HepG2 (cell line): ENCODE measurements around the gene DIPK1A. TPM values are rescaled to one million over a fixed set of nuclear protein-coding genes. Genes with fewer than 3 reads are reported as not detected.

Experiments used
- ARID4A ChIP-seq: sonication (generic); formaldehyde crosslinking; IDR thresholded peaks from 2 replicates; pipeline ENCODE4 v1.5.0; 2020; ENCODE audit warnings: mild to moderate bottlenecking, missing genetic modification reagents, borderline replicate concordance
- CBFB ChIP-seq: sonication (generic); formaldehyde crosslinking; IDR thresholded peaks from 2 replicates; pipeline ENCODE4 v1.4.0; 2020; ENCODE audit warnings: missing genetic modification reagents
- CREB3 ChIP-seq: sonication (generic); formaldehyde crosslinking; IDR thresholded peaks from 2 replicates; pipeline ENCODE4 v1.5.0; 2020; ENCODE audit warnings: missing genetic modification reagents
- DMAP1 ChIP-seq: IDR thresholded peaks from 2 replicates; pipeline ENCODE4 v1.6.1; 2016
- FOXC1 ChIP-seq: sonication (generic); formaldehyde crosslinking; IDR thresholded peaks from 2 replicates; pipeline ENCODE4 v1.8.0; 2022; ENCODE audit warnings: mild to moderate bottlenecking, missing genetic modification reagents, borderline replicate concordance
- FOXJ3 ChIP-seq: sonication (generic); formaldehyde crosslinking; IDR thresholded peaks from 2 replicates; pipeline ENCODE4 v1.4.0; 2020; ENCODE audit warnings: missing genetic modification reagents, mild to moderate bottlenecking, borderline replicate concordance
- GTF2F1 ChIP-seq: fragments of 150-350 bp; IDR thresholded peaks from 2 replicates; pipeline ENCODE4 v1.6.1; 2014; ENCODE audit warnings: low read length
- HNRNPUL1 ChIP-seq: fragments of 200-400 bp; formaldehyde crosslinking; IDR thresholded peaks from 2 replicates; pipeline ENCODE4 v1.6.1; 2017; ENCODE audit warnings: low read depth, mild to moderate bottlenecking, low read length, moderate library complexity
- ISX ChIP-seq: sonication (generic); formaldehyde crosslinking; conservative IDR thresholded peaks from 2 replicates; pipeline ENCODE4 v1.5.0; 2020; ENCODE audit warnings: missing genetic modification reagents
- KLF16 ChIP-seq, 2 experiments: sonication (generic) in 1 of 2; formaldehyde crosslinking in 1 of 2; IDR thresholded peaks; 2 replicates each; pipeline versions ENCODE4 v1.6.1 to v1.8.0; 2016 to 2023; ENCODE audit warnings: missing genetic modification reagents in 2 of 2, missing compliant biosample characterization in 1 of 2
- KLF6 ChIP-seq: IDR thresholded peaks from 2 replicates; pipeline ENCODE4 v1.8.0; 2016; ENCODE audit warnings: missing biosample characterization, missing genetic modification reagents
- MXD4 ChIP-seq: IDR thresholded peaks from 2 replicates; pipeline ENCODE4 v1.6.1; 2016; ENCODE audit warnings: mild to moderate bottlenecking, missing biosample characterization, missing genetic modification reagents
- MXI1 ChIP-seq: IDR thresholded peaks from 3 replicates; pipeline ENCODE4 v1.6.1; 2012; ENCODE audit warnings: low read depth, low read length, inconsistent platforms, borderline replicate concordance
- NCOR1 ChIP-seq: fragments of 200-600 bp; sonication (generic); IDR thresholded peaks from 2 replicates; pipeline ENCODE4 v1.7.0; 2017; ENCODE audit warnings: antibody characterized with exemption, low read length, borderline replicate concordance
- NFE2L2 ChIP-seq: fragments of 150-350 bp; IDR thresholded peaks from 2 replicates; pipeline ENCODE4 v1.6.1; 2014; ENCODE audit warnings: low read length
- RXRB ChIP-seq: IDR thresholded peaks from 2 replicates; pipeline ENCODE4 v1.6.1; 2016; ENCODE audit warnings: borderline replicate concordance, missing genetic modification reagents, missing compliant biosample characterization
- SNAPC5 ChIP-seq: sonication (generic); formaldehyde crosslinking; IDR thresholded peaks from 2 replicates; pipeline ENCODE4 v1.8.1; 2023; ENCODE audit warnings: mild to moderate bottlenecking, missing genetic modification reagents, borderline replicate concordance
- THAP7 ChIP-seq: sonication (generic); formaldehyde crosslinking; IDR thresholded peaks from 2 replicates; pipeline ENCODE4 v1.8.1; 2023; ENCODE audit warnings: mild to moderate bottlenecking, missing genetic modification reagents
- ZMYM2 ChIP-seq: sonication (generic); formaldehyde crosslinking; IDR thresholded peaks from 2 replicates; pipeline ENCODE4 v1.8.0; 2022; ENCODE audit warnings: mild to moderate bottlenecking, missing genetic modification reagents
- ZNF549 ChIP-seq: sonication (generic); formaldehyde crosslinking; IDR thresholded peaks from 2 replicates; pipeline ENCODE4 v1.5.0; 2020; ENCODE audit warnings: missing genetic modification reagents
- ZNF597 ChIP-seq: sonication (generic); formaldehyde crosslinking; IDR thresholded peaks from 2 replicates; pipeline ENCODE4 v1.5.0; 2020; ENCODE audit warnings: missing genetic modification reagents
- ZNF703 ChIP-seq: sonication (generic); formaldehyde crosslinking; IDR thresholded peaks from 2 replicates; pipeline ENCODE4 v1.5.1; 2020; ENCODE audit warnings: missing genetic modification reagents, mild to moderate bottlenecking, moderate library complexity, borderline replicate concordance
- ZNF709 ChIP-seq: sonication (generic); formaldehyde crosslinking; IDR thresholded peaks from 2 replicates; pipeline ENCODE4 v1.5.0; 2020; ENCODE audit warnings: mild to moderate bottlenecking, missing genetic modification reagents
- ZNF772 ChIP-seq: sonication (generic); formaldehyde crosslinking; IDR thresholded peaks from 2 replicates; pipeline ENCODE4 v1.5.0; 2020; ENCODE audit warnings: mild to moderate bottlenecking, missing genetic modification reagents
- ZNF777 ChIP-seq: sonication (generic); formaldehyde crosslinking; IDR thresholded peaks from 2 replicates; pipeline ENCODE4 v1.4.0; 2020; ENCODE audit warnings: missing genetic modification reagents
- polyA plus RNA-seq, 8 experiments: library from polyadenylated mRNA; depleted of rRNA in 3 of 8; stranded (reverse) in 7 of 8; unstranded in 1 of 8; fragments of >200 nt; fragmentation: Illumina TruSeq in 4 of 8; extraction: Trizol in 4 of 8; gene quantifications; 2 replicates each; pipeline versions ENCODE4 v1.2.1 to v1.2.3, GENCODE V29; 2011 to 2016; ENCODE audit warnings: low read depth in 4 of 8, missing spikeins in 1 of 8, mixed read lengths in 1 of 8; ENCODE audit not compliant: insufficient read depth in 1 of 8
- total RNA-seq, 5 experiments: library from RNA; depleted of rRNA; stranded (reverse); fragments of >200 nt; fragmentation: Illumina TruSeq; extraction: Trizol; gene quantifications; 2 replicates each; pipeline ENCODE4 v1.2.3, GENCODE V29; 2016; ENCODE audit warnings: low read depth in 1 of 5

The DIPK1A gene
- total and polyA plus RNA-seq, 2 of the 13 experiments (the other 11 are each of a cell fraction or from before 2014, with no cell fraction given) = 8.4 TPM

- TF ChIP-seq ARID4A (CRISPR knock-in tag) (peak; percentile 49; the same call in 1 of the 2 replicates), ISX (CRISPR knock-in tag) (no peak), NCOR1 (peak; percentile 89), NFE2L2 (peak; percentile 91), HNRNPUL1 (no peak), ZNF777 (CRISPR knock-in tag) (no peak), MXD4 (CRISPR knock-in tag) (peak; percentile 48; the same call in 1 of the 2 replicates), FOXC1 (0 out of 2 replicates have a peak, but pooled peaks have one; percentile 32), KLF6 (CRISPR knock-in tag) (no peak), KLF16 (CRISPR knock-in tag; IDR thresholded peaks at IDR 0.05) (0 out of 4 replicates have a peak, but pooled peaks of 1 of the 2 experiments have one; percentile 40), ZMYM2 (0 out of 2 replicates have a peak, but pooled peaks have one; percentile 27), CREB3 (CRISPR knock-in tag) (no peak), ZNF772 (CRISPR knock-in tag) (0 out of 2 replicates have a peak, but pooled peaks have one; percentile 27), CBFB (CRISPR knock-in tag) (no peak), FOXJ3 (CRISPR knock-in tag) (peak; percentile 84), DMAP1 (peak; percentile 69; the same call in 1 of the 2 replicates), GTF2F1 (no peak), ZNF709 (0 out of 2 replicates have a peak, but pooled peaks have one; percentile 24), RXRB (peak; percentile 60; the same call in 1 of the 2 replicates), SNAPC5 (CRISPR knock-in tag) (no peak), MXI1 (peak; percentile 57; the same call in 1 of the 3 replicates), ZNF703 (no peak), ZNF549 (CRISPR knock-in tag) (no peak), ZNF597 (no peak), THAP7 (CRISPR knock-in tag) (no peak)
Observed at GRCh38 chr1:92951141-92951582, 10.1 kb downstream of the DIPK1A start (continued).
